GM19025 (cell line): Measurements from ENCODE around the gene DPF3.

Experiments
- ATAC-seq: cut with Tn5 transposase; IDR thresholded peaks from one replicate; pipeline ENCODE4 v1.9.1; 2021; ENCODE audit warnings: mild to moderate bottlenecking, low read depth, moderate library complexity; ENCODE audit not compliant: unreplicated experiment

DPF3 gene

GRCh38 chr14:72631401-72631800, 262.5 kb downstream of the DPF3 start:
- no peak for ATAC-seq

- no peak for ATAC-seq
Observed at GRCh38 chr14:72630374-72630773, 263.5 kb downstream of the DPF3 start.

GRCh38 chr14:72629534-72629933, 264.4 kb downstream of the DPF3 start:
- ATAC-seq: no peak

- no peak for ATAC-seq
Observed at GRCh38 chr14:72625689-72626088, 268.2 kb downstream of the DPF3 start.

GRCh38 chr14:72621387-72622065, 272.4 kb downstream of the DPF3 start:
- ATAC-seq: no peak

GRCh38 chr14:72619881-72620280, 274.0 kb downstream of the DPF3 start:
- ATAC-seq: no peak

GRCh38 chr14:72619111-72619571, 274.8 kb downstream of the DPF3 start:
- ATAC-seq: no peak

GRCh38 chr14:72618424-72618823, 275.5 kb downstream of the DPF3 start:
- ATAC-seq: no peak

GRCh38 chr14:72617391-72618031, 276.4 kb downstream of the DPF3 start:
- no peak for ATAC-seq

GRCh38 chr14:72616811-72617210, 277.1 kb downstream of the DPF3 start:
- no peak for ATAC-seq

- ATAC-seq: no peak
Observed at GRCh38 chr14:72616294-72616693, 277.6 kb downstream of the DPF3 start.

- no peak for ATAC-seq
Observed at GRCh38 chr14:72615451-72616121, 278.3 kb downstream of the DPF3 start.

GRCh38 chr14:72614891-72615415, 278.9 kb downstream of the DPF3 start:
- no peak for ATAC-seq

- ATAC-seq: no peak
Observed at GRCh38 chr14:72614365-72614764, 279.5 kb downstream of the DPF3 start.

GRCh38 chr14:72613975-72614319, 280.0 kb downstream of the DPF3 start:
- ATAC-seq: no peak

GRCh38 chr14:72613231-72613974, 280.5 kb downstream of the DPF3 start:
- ATAC-seq: no peak

GRCh38 chr14:72612041-72612440, 281.9 kb downstream of the DPF3 start:
- ATAC-seq: no peak

GRCh38 chr14:72611506-72611905, 282.4 kb downstream of the DPF3 start:
- ATAC-seq: no peak

GRCh38 chr14:72610831-72611200, 283.1 kb downstream of the DPF3 start:
- ATAC-seq: no peak

GRCh38 chr14:72610096-72610830, 283.6 kb downstream of the DPF3 start:
- ATAC-seq: no peak
